IMR-90 (cell line): ENCODE measurements around the gene HOXD13. TPM values are rescaled to one million over a fixed set of nuclear protein-coding genes. Genes with fewer than 3 reads are reported as not detected.

ENCODE experiments used
- ATAC-seq: fragments of 200-7000 bp; cut with Tn5 transposase; 2 replicates; pipeline ENCODE4 v1.9.1; 2020; ENCODE audit warnings: low read depth, mild to moderate bottlenecking, moderate library complexity
- BruUV-seq: library from RNA; stranded (reverse); fragments of 400-500 nt; replicated peaks from 2 replicates; lab custom pipeline; 2021; lab: Mats Ljungman, UMichigan
- CTCF ChIA-PET: fragments of 300-600 bp; formaldehyde crosslinking; extraction: SDS; loops from one replicate; lab custom pipeline; 2021; ENCODE audit warnings: antibody characterized with exemption; lab: Yijun Ruan, JAX
- POLR2A ChIA-PET: fragments of 300-600 bp; sonication (Branson Sonifier 250); formaldehyde crosslinking; loops from one replicate; lab custom pipeline; 2022; ENCODE audit warnings: antibody characterized with exemption; ENCODE audit not compliant: unreplicated experiment; lab: Charles Lee
- DNase-seq: peaks from one replicate; pipeline ENCODE4 v3.0.0; 2013
- H2AFZ ChIP-seq: replicated peaks from 2 replicates; pipeline ENCODE3; 2013; ENCODE audit warnings: low read length, mild to moderate bottlenecking; ENCODE audit not compliant: poor library complexity
- H2AK5ac ChIP-seq: 2 replicates; pipeline ENCODE4 v1.6.1; 2013; ENCODE audit warnings: low read depth, low read length, inconsistent platforms
- H2AK9ac ChIP-seq: replicated peaks from 2 replicates; pipeline ENCODE3; 2013; ENCODE audit warnings: mild to moderate bottlenecking, low read depth, low read length, moderate library complexity; ENCODE audit not compliant: poor library complexity
- H2BK120ac ChIP-seq: 2 replicates; pipeline ENCODE4 v1.6.1; 2013; ENCODE audit warnings: low read depth, low read length, inconsistent platforms
- H2BK15ac ChIP-seq: 3 replicates; pipeline ENCODE4 v1.6.1; 2013; ENCODE audit warnings: low read depth, low read length, inconsistent platforms
- H2BK20ac ChIP-seq: 2 replicates; pipeline ENCODE4 v1.6.1; 2013; ENCODE audit warnings: low read depth, mild to moderate bottlenecking, inconsistent platforms, low read length, moderate library complexity
- H2BK5ac ChIP-seq: 2 replicates; pipeline ENCODE4 v1.6.1; 2013; ENCODE audit warnings: mild to moderate bottlenecking, low read depth, low read length, inconsistent platforms; ENCODE audit not compliant: poor library complexity, severe bottlenecking
- H3K14ac ChIP-seq: replicated peaks from 2 replicates; pipeline ENCODE4 v1.6.1; 2013; ENCODE audit warnings: low read depth, low read length, inconsistent platforms
- H3K18ac ChIP-seq: 2 replicates; pipeline ENCODE4 v1.6.1; 2013; ENCODE audit warnings: low read depth, low read length, control low read depth
- H3K23ac ChIP-seq: 2 replicates; pipeline ENCODE4 v1.6.1; 2013; ENCODE audit warnings: low read depth, low read length, inconsistent platforms
- H3K27ac ChIP-seq: 2 replicates; pipeline ENCODE4 v1.5.1; 2013; ENCODE audit warnings: mild to moderate bottlenecking, control low read depth, low read length; ENCODE audit not compliant: insufficient read depth
- H3K27me3 ChIP-seq: 2 replicates; pipeline ENCODE4 v1.6.1; 2013; ENCODE audit warnings: low read length; ENCODE audit not compliant: control insufficient read depth, insufficient read depth
- H3K36me3 ChIP-seq: 2 replicates; pipeline ENCODE4 v1.6.1; 2013; ENCODE audit warnings: low read length, mixed read lengths; ENCODE audit not compliant: control insufficient read depth, insufficient read depth
- H3K4ac ChIP-seq: 2 replicates; pipeline ENCODE4 v1.6.1; 2013; ENCODE audit warnings: low read depth, low read length, inconsistent platforms
- H3K4me1 ChIP-seq: 2 replicates; pipeline ENCODE4 v1.6.1; 2013; ENCODE audit warnings: low read length, mixed read lengths; ENCODE audit not compliant: control insufficient read depth, insufficient read depth
- H3K4me2 ChIP-seq: 2 replicates; pipeline ENCODE4 v1.6.1; 2013; ENCODE audit warnings: low read depth, mild to moderate bottlenecking, control low read depth, low read length, moderate library complexity
- H3K4me3 ChIP-seq: 2 replicates; pipeline ENCODE4 v1.5.1; 2013; ENCODE audit warnings: low read depth, mild to moderate bottlenecking, control low read depth, low read length, moderate library complexity; ENCODE audit not compliant: insufficient read depth
- H3K56ac ChIP-seq: 2 replicates; pipeline ENCODE4 v1.6.1; 2013; ENCODE audit warnings: low read length, inconsistent platforms; ENCODE audit not compliant: insufficient read depth; ENCODE audit errors: extremely low read depth
- H3K79me1 ChIP-seq, 2 experiments: 2 replicates each; pipeline ENCODE4 v1.6.1; 2013; ENCODE audit warnings: low read length in 2 of 2, inconsistent platforms in 1 of 2, low read depth in 1 of 2
- H3K9ac ChIP-seq: 2 replicates; pipeline ENCODE4 v1.6.1; 2013; ENCODE audit warnings: low read depth, low read length, control low read depth
- H3K9me1 ChIP-seq: 2 replicates; pipeline ENCODE4 v1.6.1; 2013; ENCODE audit warnings: low read length, inconsistent platforms; ENCODE audit not compliant: insufficient read depth
- H3K9me3 ChIP-seq: 2 replicates; pipeline ENCODE4 v1.6.1; 2013; ENCODE audit warnings: low read length; ENCODE audit not compliant: control insufficient read depth, insufficient read depth
- H4K20me1 ChIP-seq: 2 replicates; pipeline ENCODE4 v1.6.1; 2013; ENCODE audit warnings: low read length, inconsistent platforms; ENCODE audit not compliant: insufficient read depth
- H4K5ac ChIP-seq: 2 replicates; pipeline ENCODE4 v1.6.1; 2013; ENCODE audit warnings: mild to moderate bottlenecking, low read depth, low read length, control low read depth
- H4K8ac ChIP-seq, 2 experiments: 2 replicates each; pipeline ENCODE4 v1.6.1; 2013; ENCODE audit warnings: low read depth in 2 of 2, low read length in 2 of 2, control low read depth in 1 of 2, inconsistent platforms in 1 of 2
- H4K91ac ChIP-seq: 2 replicates; pipeline ENCODE4 v1.6.1; 2013; ENCODE audit warnings: low read depth, low read length, inconsistent platforms; ENCODE audit not compliant: insufficient read depth
- BHLHE40 ChIP-seq: fragments of 150-350 bp; IDR thresholded peaks from 2 replicates; pipeline ENCODE4 v1.6.1; 2016; ENCODE audit warnings: mild to moderate bottlenecking, low read depth, low read length
- CEBPB ChIP-seq: IDR thresholded peaks from 2 replicates; pipeline ENCODE4 v1.6.1; 2012; ENCODE audit warnings: low read depth, low read length, improper control_type of control experiment
- CHD1 ChIP-seq: IDR thresholded peaks from 2 replicates; pipeline ENCODE4 v1.6.1; 2012; ENCODE audit warnings: low read depth, low read length, improper control_type of control experiment
- CTCF ChIP-seq: conservative IDR thresholded peaks from 2 replicates; pipeline ENCODE4 v1.5.1; 2012; ENCODE audit warnings: mild to moderate bottlenecking, low read depth, low read length, improper control_type of control experiment
- FOS ChIP-seq: fragments of 150-350 bp; IDR thresholded peaks from 2 replicates; pipeline ENCODE4 v1.6.1; 2016; ENCODE audit warnings: low read depth, low read length
- MAFK ChIP-seq: IDR thresholded peaks from 2 replicates; pipeline ENCODE4 v1.6.1; 2012; ENCODE audit warnings: low read depth, low read length, improper control_type of control experiment
- MAZ ChIP-seq: IDR thresholded peaks from 2 replicates; pipeline ENCODE4 v1.6.1; 2012; ENCODE audit warnings: low read depth, mild to moderate bottlenecking, low read length, improper control_type of control experiment, moderate library complexity, borderline replicate concordance
- MXI1 ChIP-seq: IDR thresholded peaks from 2 replicates; pipeline ENCODE4 v1.6.1; 2012; ENCODE audit warnings: low read depth, mild to moderate bottlenecking, low read length, moderate library complexity, borderline replicate concordance
- NFE2L2 ChIP-seq: fragments of 150-350 bp; IDR thresholded peaks from 2 replicates; pipeline ENCODE4 v1.6.1; 2016; ENCODE audit warnings: low read depth, mild to moderate bottlenecking, low read length
- POLR2A ChIP-seq: IDR thresholded peaks from 2 replicates; pipeline ENCODE4 v1.6.1; 2012; ENCODE audit warnings: mild to moderate bottlenecking, low read depth, low read length
- RAD21 ChIP-seq: IDR thresholded peaks from 2 replicates; pipeline ENCODE4 v1.6.1; 2012; ENCODE audit warnings: low read length, improper control_type of control experiment
- RCOR1 ChIP-seq: IDR thresholded peaks from 2 replicates; pipeline ENCODE4 v1.6.1; 2012; ENCODE audit warnings: mild to moderate bottlenecking, low read length, improper control_type of control experiment; ENCODE audit not compliant: insufficient replicate concordance
- RFX5 ChIP-seq: IDR thresholded peaks from 2 replicates; pipeline ENCODE4 v1.8.0; 2012; ENCODE audit warnings: low read depth, mild to moderate bottlenecking, low read length, moderate library complexity
- SMC3 ChIP-seq: fragments of 150-350 bp; IDR thresholded peaks from 2 replicates; pipeline ENCODE4 v1.6.1; 2016; ENCODE audit warnings: low read depth, mild to moderate bottlenecking, antibody characterized with exemption, low read length, moderate library complexity
- WGBS, 2 experiments: methylation state at CpG; one replicate each; pipeline versions ENCODE4 v1.1.5 to v1.1.7; 2013; ENCODE audit warnings: missing lambda C conversion rate in 2 of 2; ENCODE audit not compliant: insufficient read length in 1 of 2; ENCODE audit errors: extremely low coverage in 2 of 2; 5-methylcytosine and 5-hydroxymethylcytosine counted together
- dilution Hi-C: fragments of 300-500 bp; cut with HindIII; formaldehyde crosslinking; loops from one replicate; pipeline ENCODE4 v1.14.3; 2018; ENCODE audit warnings: low sequenced_read_pairs; ENCODE audit not compliant: unreplicated experiment
- in situ Hi-C: fragments of 300-500 bp; cut with MboI; formaldehyde crosslinking; loops from 3 replicates; pipeline ENCODE4 v1.14.3; 2019; ENCODE audit warnings: low sequenced_read_pairs, inconsistent platforms, mixed read lengths
- intact Hi-C: fragments of 100-400 bp; cut with micrococcal nuclease; formaldehyde crosslinking; loops from 2 replicates; pipeline ENCODE4 v1.10.0; 2022
- polyA plus RNA-seq, 3 experiments: library from polyadenylated mRNA; depleted of rRNA; stranded (reverse); fragments of >200 nt; gene quantifications; 2 replicates each; pipeline ENCODE4 v1.2.3, GENCODE V29; 2012; ENCODE audit warnings: low replicate concordance in 1 of 3
- total RNA-seq: library from RNA; depleted of rRNA; stranded (reverse); fragments of >200 nt; gene quantifications from 2 replicates; pipeline ENCODE4 v1.2.3, GENCODE V29; 2012
- TF ChIP-seq, protein P1 (sequence below): fragments of 150-350 bp; IDR thresholded peaks from 2 replicates; pipeline ENCODE4 v1.6.1; 2017; ENCODE audit warnings: mild to moderate bottlenecking, antibody characterized with exemption, low read length, low read depth

HOXD13 gene
- total and polyA plus RNA-seq, 2 of the 4 experiments (the other 2 are of a cell fraction), result not detected

- no peak overlapping the region for H2BK15ac ChIP-seq
- intact Hi-C loops, result loop anchor here (1.0 to 2.0 kb wide), 3 partner anchors 398 to 722 kb away; no protein-coding TSS in a partner anchor
- DNase-seq (peak; percentile 23), ATAC-seq (peak; percentile 84)
- no peaks in the 10 kb centered on the region for H3K36me3 ChIP-seq
- dilution Hi-C loops, result no loop called here
- no peaks in the 10 kb centered on the region for H3K9me1 ChIP-seq
- peaks cover 18% of the 10 kb centered on the region for H3K9me3 ChIP-seq
- no peak overlapping the region for H3K23ac ChIP-seq
- H3K14ac ChIP-seq, result no peak overlapping the region
- H4K5ac ChIP-seq, result no peak overlapping the region
- CTCF ChIA-PET, result interaction anchor here (0.6 to 2.5 kb wide), 5 partner anchors 10 to 1325 kb away, joined by 3 to 9 read pairs (median 4); no protein-coding TSS in a partner anchor
- no peak overlapping the region for H3K18ac ChIP-seq
- H4K8ac ChIP-seq, result no peak overlapping the region
- peak overlapping the region; percentile 85 for H2AFZ ChIP-seq
- H2BK120ac ChIP-seq, result no peak overlapping the region
- H4K91ac ChIP-seq, result no peak overlapping the region
- H3K27ac ChIP-seq, result no peak overlapping the region
- BruUV-seq, result no TSS peak
- H3K79me1 ChIP-seq, result no peaks in the 10 kb centered on the region
- H3K4me3 ChIP-seq, result peak overlapping the region; percentile 31
- H2BK5ac ChIP-seq, result no peak overlapping the region
- H3K4me2 ChIP-seq, result peak overlapping the region; percentile 73
- H2AK9ac ChIP-seq, result no peak overlapping the region
- no peak overlapping the region for H2BK20ac ChIP-seq
- no peaks in the 10 kb centered on the region for H4K20me1 ChIP-seq
- no peak overlapping the region for H3K9ac ChIP-seq
- 7% methylated on average over 13 of the region's 49 CpGs; no CpG with 5 or more reads in 1 of the 2 experiments for WGBS, 2 experiments
- POLR2A ChIA-PET, result no interaction called here
- no peaks in the 10 kb centered on the region for H3K4me1 ChIP-seq
- peaks cover 88% of the 10 kb centered on the region for H3K27me3 ChIP-seq
- in situ Hi-C loops, result loop anchor here (25.0 kb wide), 2 partner anchors 1051 to 1351 kb away; no protein-coding TSS in a partner anchor
- H3K56ac ChIP-seq, result no peak overlapping the region
- no peak overlapping the region for H3K4ac ChIP-seq
- H2AK5ac ChIP-seq, result no peak overlapping the region
- no peak for TF ChIP-seq POLR2A
- TF ChIP-seq RFX5, result no peak
- TF ChIP-seq CHD1, result no peak
- TF ChIP-seq, protein P1, sequence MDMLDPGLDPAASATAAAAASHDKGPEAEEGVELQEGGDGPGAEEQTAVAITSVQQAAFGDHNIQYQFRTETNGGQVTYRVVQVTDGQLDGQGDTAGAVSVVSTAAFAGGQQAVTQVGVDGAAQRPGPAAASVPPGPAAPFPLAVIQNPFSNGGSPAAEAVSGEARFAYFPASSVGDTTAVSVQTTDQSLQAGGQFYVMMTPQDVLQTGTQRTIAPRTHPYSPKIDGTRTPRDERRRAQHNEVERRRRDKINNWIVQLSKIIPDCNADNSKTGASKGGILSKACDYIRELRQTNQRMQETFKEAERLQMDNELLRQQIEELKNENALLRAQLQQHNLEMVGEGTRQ, result no peak
- TF ChIP-seq RCOR1, result no peak
- peak; percentile 53 for TF ChIP-seq SMC3
- TF ChIP-seq BHLHE40, result no peak
- no peak for TF ChIP-seq MAZ
- TF ChIP-seq MAFK, result no peak
- no peak for TF ChIP-seq MXI1
- TF ChIP-seq RAD21, result peak; percentile 67
- no peak for TF ChIP-seq NFE2L2
- no peak for TF ChIP-seq FOS
- peak; percentile 67 for TF ChIP-seq CTCF
- TF ChIP-seq CEBPB, result no peak
These were observed 4.2 kb upstream of the HOXD13 start for GRCh38 chr2:176088048-176088936.
